Breast epithelium (tissue), 4 donors: ENCODE measurements around the gene CD55. TPM values are rescaled to one million over a fixed set of nuclear protein-coding genes. Genes with fewer than 3 reads are reported as not detected.

Experiments used
- DNase-seq, 2 donors: peaks; one replicate each; pipeline ENCODE4 v3.0.0-alpha.2; 2019; ENCODE audit warnings: low spot score in 2 of 2
- H3K27ac ChIP-seq, 2 donors: fragments of 200-600 bp; sonication (generic) in 1 of 2; one replicate each; pipeline ENCODE4 v1.5.1; 2016 to 2019; ENCODE audit warnings: mild to moderate bottlenecking in 1 of 2
- H3K27me3 ChIP-seq, 2 donors: fragments of 200-600 bp; sonication (generic) in 1 of 2; one replicate each; pipeline versions ENCODE4 v1.5.1 to v1.6.0; 2017 to 2019; ENCODE audit warnings: control low read depth in 1 of 2, mild to moderate bottlenecking in 1 of 2
- H3K36me3 ChIP-seq: fragments of 200-600 bp; one replicate; pipeline ENCODE4 v1.5.1; 2019
- H3K4me1 ChIP-seq, 2 donors: fragments of 200-600 bp; sonication (generic); one replicate each; pipeline ENCODE4 v1.5.1; 2016 to 2019; ENCODE audit warnings: control low read depth in 1 of 2
- H3K4me3 ChIP-seq, 3 donors: fragments of 200-600 bp; sonication (generic); 1 replicate in 2 of 3; 2 replicates in 1 of 3; pipeline ENCODE4 v1.5.1; 2016 to 2019; ENCODE audit warnings: mild to moderate bottlenecking in 3 of 3, moderate library complexity in 2 of 3
- H3K9me3 ChIP-seq, 2 donors: fragments of 200-600 bp; sonication (generic) in 1 of 2; one replicate each; pipeline ENCODE4 v1.5.1; 2016 to 2019; ENCODE audit warnings: control low read depth in 1 of 2
- POLR2A ChIP-seq: fragments of 450-650 bp; IDR thresholded peaks from one replicate; pipeline ENCODE4 v1.6.1; 2016; ENCODE audit warnings: antibody characterized with exemption, mild to moderate bottlenecking, moderate library complexity
- POLR2AphosphoS5 ChIP-seq, 3 donors: sonication (generic); formaldehyde crosslinking; IDR thresholded peaks; one replicate each; pipeline ENCODE4 v1.6.1; 2017; ENCODE audit warnings: antibody characterized with exemption in 3 of 3
- intact Hi-C: fragments of 100-400 bp; cut with DNase I; formaldehyde crosslinking; loops from one replicate; pipeline ENCODE4 v1.15.1; 2023; ENCODE audit warnings: low total_unique reads
- total RNA-seq, 3 donors: library from RNA; depleted of rRNA; stranded (reverse); fragments of >200 nt; gene quantifications; one replicate each; pipeline ENCODE4 v1.1.0, GENCODE V29; 2016
- TF ChIP-seq, protein P1 (sequence below), 3 donors: fragments of 450-650 bp; IDR thresholded peaks; one replicate each; pipeline ENCODE4 v1.5.1; 2016 to 2017; ENCODE audit warnings: antibody characterized with exemption in 3 of 3, mild to moderate bottlenecking in 3 of 3, moderate library complexity in 3 of 3

The CD55 gene
- total RNA-seq, 3 donors from 2014 or later: 65.4 to 132 (median 67.8) TPM

DNA sequence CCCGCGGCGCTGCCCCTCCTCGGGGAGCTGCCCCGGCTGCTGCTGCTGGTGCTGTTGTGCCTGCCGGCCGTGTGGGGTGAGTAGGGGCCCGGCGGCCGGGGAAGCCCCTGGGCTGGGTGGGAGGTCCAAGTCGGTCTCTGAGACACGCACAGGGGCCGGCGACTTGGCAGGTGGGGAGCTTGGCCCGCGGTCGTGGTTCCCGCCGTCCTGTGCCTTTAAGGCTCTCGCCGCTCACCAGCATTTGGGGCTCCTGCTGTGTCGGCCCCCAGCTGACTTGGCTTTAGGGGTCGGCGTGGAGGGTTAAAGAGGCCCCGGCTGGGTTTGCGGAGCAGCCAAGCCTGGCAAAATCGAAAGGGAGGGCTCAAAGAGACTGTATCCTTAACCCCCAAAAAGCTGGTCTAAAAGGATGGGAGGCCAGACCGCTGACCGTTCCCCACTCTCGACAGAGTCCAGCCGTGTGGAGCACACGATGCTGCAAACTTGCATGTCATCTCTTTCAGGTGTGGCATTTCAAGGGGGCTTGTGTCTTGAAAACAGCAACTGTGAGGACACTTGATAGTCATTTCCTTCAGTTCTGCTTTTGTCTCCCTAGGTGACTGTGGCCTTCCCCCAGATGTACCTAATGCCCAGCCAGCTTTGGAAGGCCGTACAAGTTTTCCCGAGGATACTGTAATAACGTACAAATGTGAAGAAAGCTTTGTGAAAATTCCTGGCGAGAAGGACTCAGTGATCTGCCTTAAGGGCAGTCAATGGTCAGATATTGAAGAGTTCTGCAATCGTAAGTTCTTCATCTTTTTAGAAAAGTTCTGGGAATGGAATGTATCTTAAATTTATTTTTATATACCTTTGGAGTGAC is 540 bp downstream of the CD55 start:
- Histone ChIP-seq H3K4me1 (no peaks in the 10 kb centered on the region), H3K27ac (peak overlapping the region; percentile 98), H3K27me3 (no peaks in the 10 kb centered on the region), H3K9me3 (no peaks in the 10 kb centered on the region), H3K4me3 (peak overlapping the region; percentile 81 to 91 (median 82)), H3K36me3 (no peaks in the 10 kb centered on the region)
- no peak for DNase-seq
- intact Hi-C loops: no loop called here
- no peak for TF ChIP-seq POLR2AphosphoS5 (IDR thresholded peaks at IDR 0.05)
- TF ChIP-seq, protein P1, sequence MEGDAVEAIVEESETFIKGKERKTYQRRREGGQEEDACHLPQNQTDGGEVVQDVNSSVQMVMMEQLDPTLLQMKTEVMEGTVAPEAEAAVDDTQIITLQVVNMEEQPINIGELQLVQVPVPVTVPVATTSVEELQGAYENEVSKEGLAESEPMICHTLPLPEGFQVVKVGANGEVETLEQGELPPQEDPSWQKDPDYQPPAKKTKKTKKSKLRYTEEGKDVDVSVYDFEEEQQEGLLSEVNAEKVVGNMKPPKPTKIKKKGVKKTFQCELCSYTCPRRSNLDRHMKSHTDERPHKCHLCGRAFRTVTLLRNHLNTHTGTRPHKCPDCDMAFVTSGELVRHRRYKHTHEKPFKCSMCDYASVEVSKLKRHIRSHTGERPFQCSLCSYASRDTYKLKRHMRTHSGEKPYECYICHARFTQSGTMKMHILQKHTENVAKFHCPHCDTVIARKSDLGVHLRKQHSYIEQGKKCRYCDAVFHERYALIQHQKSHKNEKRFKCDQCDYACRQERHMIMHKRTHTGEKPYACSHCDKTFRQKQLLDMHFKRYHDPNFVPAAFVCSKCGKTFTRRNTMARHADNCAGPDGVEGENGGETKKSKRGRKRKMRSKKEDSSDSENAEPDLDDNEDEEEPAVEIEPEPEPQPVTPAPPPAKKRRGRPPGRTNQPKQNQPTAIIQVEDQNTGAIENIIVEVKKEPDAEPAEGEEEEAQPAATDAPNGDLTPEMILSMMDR (IDR thresholded peaks at IDR 0.05): no peak
- TF ChIP-seq POLR2A: no peak

DNA sequence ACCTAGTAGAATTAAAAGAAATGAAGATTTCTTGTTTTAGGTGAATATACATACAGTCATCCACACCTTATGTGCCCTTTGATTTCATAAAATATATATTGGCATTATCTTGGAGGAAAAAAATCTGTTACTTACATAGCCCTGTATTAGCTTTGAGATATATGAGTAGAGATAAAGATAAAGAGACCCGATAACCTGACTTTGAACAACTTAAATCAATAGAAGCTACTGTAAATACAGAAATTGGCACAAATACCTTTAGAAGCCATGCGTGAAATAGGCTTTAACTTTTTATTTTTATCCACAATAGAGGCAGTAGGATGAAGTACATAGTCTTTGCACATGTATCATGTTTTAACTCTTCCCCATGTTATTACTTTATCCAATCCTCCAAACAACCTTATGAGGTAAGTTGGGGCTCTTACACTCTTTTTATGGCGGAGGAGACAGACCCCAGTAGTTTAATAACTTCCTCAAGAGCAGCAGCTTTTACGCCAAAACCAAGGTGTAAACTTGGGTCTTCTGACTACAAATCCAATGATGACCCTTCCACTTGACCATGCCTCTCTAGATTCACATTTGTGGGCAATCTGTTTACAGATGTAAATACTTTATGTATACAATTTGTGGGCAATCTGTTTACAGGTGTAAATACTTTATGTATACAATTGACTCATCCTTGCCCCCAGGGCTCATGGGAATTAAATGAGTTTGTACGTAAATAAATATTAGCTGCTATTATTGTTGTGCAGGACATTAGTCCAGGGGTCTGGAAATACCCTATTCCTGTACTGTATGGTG is 2.1 kb downstream of the CD55 start:
- Histone ChIP-seq H3K4me3 (peak overlapping the region; percentile 2 to 91 (median 81)), H3K9me3 (no peaks in the 10 kb centered on the region), H3K27ac (peak overlapping the region in 1 of 2 donors; percentile 15), H3K27me3 (no peaks in the 10 kb centered on the region), H3K4me1 (no peaks in the 10 kb centered on the region), H3K36me3 (no peaks in the 10 kb centered on the region)
- TF ChIP-seq POLR2A (no peak), POLR2AphosphoS5 (IDR thresholded peaks at IDR 0.05) (no peak)
- TF ChIP-seq, protein P1 (IDR thresholded peaks at IDR 0.05): no peak
- no peak for DNase-seq
- intact Hi-C loops: no loop called here

GRCh38 chr1:207328004-207328403 is 6.5 kb downstream of the CD55 start:
- Histone ChIP-seq H3K4me3 (no peak overlapping the region), H3K4me1 (no peaks in the 10 kb centered on the region), H3K9me3 (no peaks in the 10 kb centered on the region), H3K27me3 (no peaks in the 10 kb centered on the region), H3K36me3 (peaks cover 4% of the 10 kb centered on the region), H3K27ac (no peak overlapping the region)
- intact Hi-C loops: no loop called here
- DNase-seq: no peak
- TF ChIP-seq, protein P1 (IDR thresholded peaks at IDR 0.05): no peak
- TF ChIP-seq POLR2A: no peak
- TF ChIP-seq POLR2AphosphoS5 (IDR thresholded peaks at IDR 0.05): no peak

DNA sequence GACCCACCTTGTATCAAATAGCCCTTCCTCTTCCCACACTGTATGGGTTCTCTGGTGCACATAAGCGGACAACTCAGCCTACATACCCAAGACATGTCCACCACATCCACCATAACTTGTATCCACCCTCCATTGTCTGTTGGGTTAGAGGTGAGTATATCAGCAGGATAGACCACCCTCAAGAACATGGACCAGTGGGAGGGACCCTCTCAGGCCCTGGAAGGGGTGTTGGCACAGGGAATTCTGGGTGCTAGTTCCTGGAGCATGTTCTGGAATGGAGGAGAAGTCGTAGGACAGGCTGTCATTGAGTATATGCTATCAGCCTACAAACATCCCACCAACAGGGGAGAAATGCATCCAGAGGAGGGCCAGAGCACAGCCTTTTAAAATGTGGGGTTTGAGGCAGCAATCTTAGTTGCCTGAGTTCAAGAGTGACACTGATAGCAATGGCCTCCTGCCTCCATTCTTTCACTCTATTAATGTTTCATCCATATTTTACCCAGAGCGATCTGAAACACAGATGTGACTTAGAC is 7.5 kb downstream of the CD55 start:
- no peak overlapping the region for H3K27ac ChIP-seq
- H3K4me3 ChIP-seq: no peak overlapping the region
- intact Hi-C loops: no loop called here
- no peak for DNase-seq
- H3K27me3 ChIP-seq: no peaks in the 10 kb centered on the region
- no peaks in the 10 kb centered on the region for H3K4me1 ChIP-seq
- TF ChIP-seq, protein P1 (IDR thresholded peaks at IDR 0.05): no peak
- TF ChIP-seq POLR2A: no peak
- TF ChIP-seq POLR2AphosphoS5 (IDR thresholded peaks at IDR 0.05): no peak
- H3K9me3 ChIP-seq: no peaks in the 10 kb centered on the region
- peaks cover 4% of the 10 kb centered on the region for H3K36me3 ChIP-seq
